CD4-positive, alpha-beta T cell treated with Interleukin-15 for 4 hours (primary cell): ENCODE data around the gene SHROOM3.

Source experiments
- DNase-seq: peaks from one replicate; pipeline ENCODE4 v3.0.0-alpha.2; 2020; ENCODE audit warnings: low spot score

The SHROOM3 gene

DNA sequence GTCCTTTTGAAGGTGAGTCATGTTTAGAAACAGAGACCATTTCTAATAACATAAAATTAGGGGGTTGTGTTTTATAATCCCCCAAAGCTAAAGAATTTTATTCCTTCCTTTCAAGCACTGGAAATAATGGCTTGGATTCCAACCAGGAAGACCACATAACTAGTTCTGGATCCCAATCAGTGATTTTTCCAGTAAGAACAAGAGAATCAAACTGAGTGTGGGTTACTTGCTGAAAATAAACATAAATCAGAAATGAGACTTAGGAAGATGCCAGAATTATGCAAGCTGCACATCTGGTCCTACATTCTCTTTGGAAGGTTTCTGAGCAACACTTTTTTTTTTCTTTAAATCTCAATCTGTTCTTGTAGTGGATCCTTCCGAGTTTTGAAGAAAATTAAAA is 386.6 kb downstream of the SHROOM3 start:
- DNase-seq: no peak

DNA sequence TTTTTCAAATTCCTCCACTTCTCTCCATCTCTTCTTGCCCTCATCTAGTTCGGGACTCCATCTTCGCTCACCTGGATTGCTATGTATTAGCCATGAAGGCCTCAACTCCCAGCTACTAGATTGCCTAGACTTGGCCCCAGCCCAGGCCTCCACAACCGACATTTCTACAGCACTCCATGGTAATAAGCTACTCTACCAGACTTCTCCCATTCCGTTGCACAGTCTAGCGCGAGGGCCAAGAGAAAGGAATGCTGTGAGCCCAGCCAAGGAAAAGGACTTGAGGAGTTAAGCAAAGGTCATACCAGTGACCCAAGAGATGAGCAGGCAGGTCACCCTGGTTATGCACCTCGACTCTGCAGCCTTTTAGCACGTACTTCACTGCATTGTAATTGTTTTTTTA is 387.3 kb downstream of the SHROOM3 start:
- no peak for DNase-seq

DNA sequence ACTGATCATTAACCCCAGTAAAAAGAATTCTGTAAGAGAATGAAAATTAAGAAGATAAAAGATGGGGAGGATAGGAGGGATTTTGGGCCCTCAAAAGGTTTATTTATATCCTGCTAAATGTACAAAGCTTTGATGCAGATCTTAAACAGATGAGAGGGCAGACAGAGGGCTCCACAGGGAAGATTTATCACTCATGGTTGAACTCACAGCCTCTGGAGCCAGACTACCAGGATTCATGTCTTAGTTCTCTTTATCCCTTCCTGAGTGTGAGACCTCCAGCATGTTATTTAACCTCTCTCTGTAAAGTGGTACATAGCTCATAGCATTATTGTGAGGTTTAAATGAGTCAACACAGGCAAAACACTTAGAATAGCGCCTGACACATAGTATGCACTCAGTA is 388.5 kb downstream of the SHROOM3 start:
- DNase-seq: no peak

DNA sequence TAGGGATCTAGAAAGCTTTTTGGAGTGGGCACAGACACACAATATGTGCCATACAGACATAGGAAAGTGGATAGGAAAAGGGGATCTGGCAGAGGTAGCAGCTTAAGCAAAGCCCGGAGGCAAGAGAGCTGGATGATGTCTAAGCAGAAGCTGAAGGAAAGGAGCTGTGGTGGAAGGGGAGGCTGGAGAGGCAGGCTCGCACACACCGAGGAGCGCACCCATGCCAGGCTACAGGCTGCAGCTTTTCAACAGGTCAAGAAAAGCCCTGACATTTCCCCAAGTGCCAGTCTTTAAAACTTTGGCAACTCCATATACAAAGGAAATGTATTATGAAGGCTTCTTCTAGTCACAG is 395.6 kb downstream of the SHROOM3 start:
- no peak for DNase-seq

DNA sequence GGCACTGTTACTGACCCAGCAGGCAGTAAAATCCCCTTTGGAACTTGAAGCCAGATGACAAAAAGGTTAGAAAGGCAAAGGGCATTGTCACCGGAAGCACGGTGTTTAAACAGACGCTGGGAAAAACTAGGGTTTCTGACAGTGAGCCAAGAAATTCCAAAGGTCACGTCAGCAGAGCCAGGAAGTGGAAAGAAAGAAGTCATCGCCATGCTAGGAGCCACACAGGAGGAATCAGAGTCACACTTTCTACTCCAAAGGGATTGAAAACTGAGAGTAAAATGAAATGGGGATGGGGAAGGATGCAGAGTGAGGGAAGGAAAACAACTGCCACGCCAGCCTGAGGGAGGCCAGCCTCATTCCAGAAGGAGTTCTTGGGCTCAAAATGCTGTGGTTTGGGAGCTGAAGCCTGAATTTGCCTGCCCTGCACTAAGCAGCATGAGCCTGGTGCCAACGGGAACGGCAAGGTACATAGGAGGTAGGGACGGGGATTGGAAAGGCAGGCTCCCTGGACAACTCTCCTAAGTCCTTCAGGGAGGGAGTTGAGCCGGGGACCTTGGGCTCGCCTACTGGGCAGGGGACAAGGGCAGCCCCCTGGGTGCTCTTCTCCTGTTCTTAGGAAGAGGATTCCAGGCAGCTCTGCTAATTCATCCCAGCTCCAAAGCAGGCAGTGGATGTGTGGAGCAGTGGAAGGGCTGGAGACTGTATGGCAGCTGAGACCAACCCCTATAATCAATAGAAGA is 396.1 kb downstream of the SHROOM3 start:
- no peak for DNase-seq

DNA sequence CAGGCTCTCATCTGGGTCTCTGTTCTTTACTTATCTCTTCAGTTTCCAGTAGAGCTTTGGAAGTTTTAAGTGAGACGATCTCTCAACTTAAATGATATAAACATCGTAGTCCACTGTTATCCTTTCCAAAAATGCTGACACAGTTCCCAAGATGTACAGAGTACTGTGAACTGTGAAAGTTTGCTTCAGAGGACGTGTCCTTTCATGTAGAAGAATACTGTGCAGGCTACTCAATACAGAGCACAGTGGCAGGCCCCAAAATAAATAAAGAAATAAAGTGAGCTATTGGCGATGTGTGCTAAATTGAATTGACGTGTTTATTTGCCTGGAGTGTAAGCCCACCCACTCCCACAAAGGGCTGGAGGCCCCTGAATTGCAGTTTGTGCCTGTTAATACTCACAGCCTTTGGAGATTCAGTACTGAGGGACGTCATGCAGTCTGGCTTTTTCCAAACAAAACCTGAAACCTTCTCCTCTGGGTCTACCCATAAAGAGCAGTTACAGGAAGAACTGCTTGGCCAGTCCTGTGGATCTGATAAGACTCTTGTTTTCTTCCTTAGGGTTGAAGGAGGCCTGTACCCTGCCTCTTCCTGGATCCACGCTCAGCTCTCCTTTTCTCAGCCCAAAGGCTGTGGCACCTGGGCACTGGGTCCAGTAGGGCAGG is 396.8 kb downstream of the SHROOM3 start:
- DNase-seq: no peak
